Psoas muscle (tissue), 8 donors: ENCODE measurements around the gene TUBB1. TPM values are rescaled to one million over a fixed set of nuclear protein-coding genes. Genes with fewer than 3 reads are reported as not detected.

ENCODE experiments used
- ATAC-seq, 4 donors: fragments of 200-7000 bp; cut with Tn5 transposase; one replicate each; pipeline ENCODE4 v1.9.1; 2020; ENCODE audit warnings: moderate library complexity in 3 of 4, mild to moderate bottlenecking in 2 of 4
- DNase-seq, 2 donors: peaks; one replicate each; pipeline ENCODE4 v3.0.0-alpha.2; 2020
- H3K27ac ChIP-seq: fragments of 200-600 bp; one replicate; pipeline ENCODE4 v1.8.0; 2022
- H3K27me3 ChIP-seq, 3 donors: fragments of 200-600 bp in 1 of 3; one replicate each; pipeline versions ENCODE4 v1.6.1 to v1.8.0; 2013 to 2022; ENCODE audit warnings: low read length in 2 of 3, mild to moderate bottlenecking in 2 of 3, moderate library complexity in 1 of 3; ENCODE audit not compliant: insufficient read depth in 3 of 3
- H3K36me3 ChIP-seq, 2 donors: fragments of 200-600 bp in 1 of 2; one replicate each; pipeline versions ENCODE4 v1.6.1 to v1.8.0; 2013 to 2022; ENCODE audit warnings: low read depth in 1 of 2, mild to moderate bottlenecking in 1 of 2, moderate library complexity in 1 of 2; ENCODE audit not compliant: insufficient read depth in 1 of 2
- H3K4me1 ChIP-seq: fragments of 200-600 bp; one replicate; pipeline ENCODE4 v1.8.0; 2022
- H3K4me3 ChIP-seq: fragments of 200-600 bp; one replicate; pipeline ENCODE4 v1.8.0; 2022; ENCODE audit warnings: mild to moderate bottlenecking
- H3K9me3 ChIP-seq: fragments of 200-600 bp; one replicate; pipeline ENCODE4 v1.8.0; 2022
- CTCF ChIP-seq: fragments of 200-600 bp; IDR thresholded peaks from one replicate; pipeline ENCODE4 v1.8.0; 2022; ENCODE audit warnings: antibody characterized with exemption
- WGBS, 3 donors: extraction: QIAGEN DNeasy Blood & Tissue Kit; methylation state at CpG; one replicate each; pipeline versions ENCODE4 v1.1.6 to v1.1.7; 2013; 5-methylcytosine and 5-hydroxymethylcytosine counted together
- intact Hi-C, 2 donors: fragments of 100-400 bp; cut with DNase I; formaldehyde crosslinking; loops; one replicate each; pipeline versions ENCODE4 v1.11.0 to v1.14.2; 2022
- polyA plus RNA-seq, 3 donors: library from polyadenylated mRNA; stranded (reverse); fragments of 200-250 nt; gene quantifications; one replicate each; pipeline ENCODE4 v1.2.3, GENCODE V29; 2013
- total RNA-seq, 4 donors: library from RNA; stranded (reverse); fragmentation: NEBNext Ultra II Directional in 2 of 4; extraction: Animal tissue kit (Norgen Biotek cat#: 25700) in 2 of 4; gene quantifications; one replicate each; pipeline versions ENCODE4 v1.2.1 to v1.2.4, GENCODE V29; 2021 to 2023
- donor health status: healthy with polysubstance abuse.
- donor health status: DM: no; HTN: no; CAD: no; lungs with moderate emphysema.
- donor health status: Bipolar disorder and iron deficiency.
- donor health status: healthy.
- donor health status: DM: yes; HTN: yes; CAD: no.
- donor health status: DM: no; HTN: no; CAD: no.
- donor health status: DM: no; HTN: no; CAD: no.
- donor health status: DM: yes; HTN: yes; CAD: no.

TUBB1 gene
- total and polyA plus RNA-seq, 7 donors, result 0.03 to 0.32 (median 0.12) TPM; not detected in 1

GRCh38 chr20:59020938-59021551 lies 1.8 kb downstream of the TUBB1 start:
- TF ChIP-seq CTCF, result no peak
- whole genome bisulfite sequencing, 3 donors, result 68 to 79% (median 72%) methylated on average over 5 of the region's 5 CpGs
- ATAC-seq (no peak), DNase-seq (no peak)
- no peak overlapping the region for H3K27ac ChIP-seq
- H3K4me3 ChIP-seq, result no peak overlapping the region
- no peaks in the 10 kb centered on the region for H3K9me3 ChIP-seq
- peaks cover 6 to 40% of the 10 kb centered on the region in 2 donors for H3K36me3 ChIP-seq
- no peaks in the 10 kb centered on the region for H3K27me3 ChIP-seq
- H3K4me1 ChIP-seq, result no peaks in the 10 kb centered on the region
- intact Hi-C loops, result no loop called here

- intact Hi-C loops, result no loop called here
- peaks cover 6 to 57% of the 10 kb centered on the region in 2 donors for H3K36me3 ChIP-seq
- ATAC-seq, result no peak
These were observed 3.5 kb downstream of the TUBB1 start for GRCh38 chr20:59022754-59023153.

GRCh38 chr20:59023616-59024015 lies 4.4 kb downstream of the TUBB1 start:
- 88 to 92% (median 90%) methylated on average over 13 of the region's 13 CpGs for WGBS, 3 donors
- H3K4me3 ChIP-seq, result no peak overlapping the region
- intact Hi-C loops, result no loop called here
- peaks cover 6 to 64% of the 10 kb centered on the region in 2 donors for H3K36me3 ChIP-seq
- TF ChIP-seq CTCF, result no peak
- DNase-seq (no peak), ATAC-seq (no peak)
- no peaks in the 10 kb centered on the region for H3K9me3 ChIP-seq
- no peaks in the 10 kb centered on the region for H3K27me3 ChIP-seq
- peaks cover 5% of the 10 kb centered on the region for H3K4me1 ChIP-seq
- H3K27ac ChIP-seq, result no peak overlapping the region

More at GRCh38 chr20:59022754-59023153, 3.5 kb downstream of the TUBB1 start:
- no peak for DNase-seq
- Histone ChIP-seq H3K4me1 (no peaks in the 10 kb centered on the region), H3K27me3 (no peaks in the 10 kb centered on the region), H3K4me3 (no peak overlapping the region), H3K9me3 (no peaks in the 10 kb centered on the region), H3K27ac (no peak overlapping the region)
- 82 to 88% (median 84%) methylated on average over 15 of the region's 15 CpGs for WGBS, 3 donors
- no peak for TF ChIP-seq CTCF

GRCh38 chr20:59024111-59024530 lies 4.9 kb downstream of the TUBB1 start:
- intact Hi-C loops, result no loop called here
- peaks cover 6 to 69% of the 10 kb centered on the region in 2 donors for H3K36me3 ChIP-seq
- H3K27me3 ChIP-seq, result no peaks in the 10 kb centered on the region
- no peak for TF ChIP-seq CTCF
- peaks cover 10% of the 10 kb centered on the region for H3K4me1 ChIP-seq
- no peak for DNase-seq
- 93 to 97% (median 96%) methylated on average over 24 of the region's 24 CpGs for WGBS, 3 donors
- H3K4me3 ChIP-seq, result no peak overlapping the region
- no peak for ATAC-seq
- no peak overlapping the region for H3K27ac ChIP-seq
- no peaks in the 10 kb centered on the region for H3K9me3 ChIP-seq

- peaks cover 20% of the 10 kb centered on the region for H3K4me1 ChIP-seq
- peaks cover 10 to 79% of the 10 kb centered on the region in 2 donors for H3K36me3 ChIP-seq
- intact Hi-C loops, result no loop called here
- H3K27me3 ChIP-seq, result no peaks in the 10 kb centered on the region
- TF ChIP-seq CTCF, result no peak
- no peak for DNase-seq
- peak in 3 of 4 donors; percentile 69 to 80 (median 73) for ATAC-seq
- H3K9me3 ChIP-seq, result no peaks in the 10 kb centered on the region
- 25 to 35% (median 28%) methylated on average over 2 of the region's 2 CpGs for WGBS, 3 donors
- no peak overlapping the region for H3K4me3 ChIP-seq
- H3K27ac ChIP-seq, result no peak overlapping the region
These were observed 5.9 kb downstream of the TUBB1 start for GRCh38 chr20:59025086-59025485.
